IPS-18a (cell line): ENCODE results near the gene OPCML.

ENCODE experiments used
- H3K27ac ChIP-seq: one replicate; pipeline ENCODE4 v1.5.1; 2013; ENCODE audit warnings: low read length
- H3K27me3 ChIP-seq: one replicate; pipeline ENCODE4 v1.6.1; 2013; ENCODE audit warnings: mild to moderate bottlenecking, low read length; ENCODE audit not compliant: control insufficient read depth, insufficient read depth
- H3K36me3 ChIP-seq: one replicate; pipeline ENCODE4 v1.6.1; 2013; ENCODE audit warnings: low read depth, low read length; ENCODE audit not compliant: control insufficient read depth
- H3K4me1 ChIP-seq: one replicate; pipeline ENCODE4 v1.6.1; 2013; ENCODE audit warnings: low read depth, low read length; ENCODE audit not compliant: control insufficient read depth
- H3K4me3 ChIP-seq: one replicate; pipeline ENCODE4 v1.5.1; 2013; ENCODE audit warnings: low read length
- H3K9ac ChIP-seq: one replicate; pipeline ENCODE4 v1.6.1; 2013; ENCODE audit warnings: mild to moderate bottlenecking, low read length, moderate library complexity
- H3K9me3 ChIP-seq: one replicate; pipeline ENCODE4 v1.6.1; 2013; ENCODE audit warnings: low read depth, low read length; ENCODE audit not compliant: control insufficient read depth

Gene OPCML

GRCh38 chr11:132925825-132926469, 606.4 kb downstream of the OPCML start:
- Histone ChIP-seq H3K4me3 (no peak overlapping the region), H3K27me3 (no peaks in the 10 kb centered on the region), H3K9ac (no peak overlapping the region), H3K9me3 (no peaks in the 10 kb centered on the region), H3K36me3 (no peaks in the 10 kb centered on the region), H3K4me1 (no peaks in the 10 kb centered on the region), H3K27ac (no peak overlapping the region)

GRCh38 chr11:132921597-132921996, 610.7 kb downstream of the OPCML start:
- no peaks in the 10 kb centered on the region for H3K9me3 ChIP-seq
- no peak overlapping the region for H3K27ac ChIP-seq
- no peaks in the 10 kb centered on the region for H3K36me3 ChIP-seq
- no peak overlapping the region for H3K4me3 ChIP-seq
- no peak overlapping the region for H3K9ac ChIP-seq
- no peaks in the 10 kb centered on the region for H3K4me1 ChIP-seq
- no peaks in the 10 kb centered on the region for H3K27me3 ChIP-seq

GRCh38 chr11:132920451-132921096, 611.7 kb downstream of the OPCML start:
- H3K4me1 ChIP-seq = no peaks in the 10 kb centered on the region
- no peak overlapping the region for H3K27ac ChIP-seq
- no peaks in the 10 kb centered on the region for H3K9me3 ChIP-seq
- H3K27me3 ChIP-seq = no peaks in the 10 kb centered on the region
- H3K36me3 ChIP-seq = no peaks in the 10 kb centered on the region
- no peak overlapping the region for H3K4me3 ChIP-seq
- no peak overlapping the region for H3K9ac ChIP-seq

GRCh38 chr11:132914600-132914999, 617.7 kb downstream of the OPCML start:
- H3K9ac ChIP-seq = no peak overlapping the region
- H3K36me3 ChIP-seq = no peaks in the 10 kb centered on the region
- peaks cover 9% of the 10 kb centered on the region for H3K4me1 ChIP-seq
- H3K9me3 ChIP-seq = no peaks in the 10 kb centered on the region
- no peak overlapping the region for H3K4me3 ChIP-seq
- no peaks in the 10 kb centered on the region for H3K27me3 ChIP-seq
- no peak overlapping the region for H3K27ac ChIP-seq

GRCh38 chr11:132913886-132914285, 618.4 kb downstream of the OPCML start:
- H3K4me1 ChIP-seq = peaks cover 9% of the 10 kb centered on the region
- no peak overlapping the region for H3K4me3 ChIP-seq
- no peak overlapping the region for H3K27ac ChIP-seq

GRCh38 chr11:132913295-132913694, 619.0 kb downstream of the OPCML start:
- Histone ChIP-seq H3K9ac (no peak overlapping the region), H3K27me3 (no peaks in the 10 kb centered on the region), H3K27ac (no peak overlapping the region), H3K4me3 (no peak overlapping the region), H3K4me1 (peaks cover 9% of the 10 kb centered on the region), H3K9me3 (no peaks in the 10 kb centered on the region), H3K36me3 (no peaks in the 10 kb centered on the region)

More at GRCh38 chr11:132913886-132914285, 618.4 kb downstream of the OPCML start:
- no peaks in the 10 kb centered on the region for H3K27me3 ChIP-seq
- H3K9me3 ChIP-seq = no peaks in the 10 kb centered on the region
- H3K9ac ChIP-seq = no peak overlapping the region
- H3K36me3 ChIP-seq = no peaks in the 10 kb centered on the region

GRCh38 chr11:132911186-132911585, 621.1 kb downstream of the OPCML start:
- no peaks in the 10 kb centered on the region for H3K36me3 ChIP-seq
- H3K9ac ChIP-seq = no peak overlapping the region
- H3K4me1 ChIP-seq = peaks cover 9% of the 10 kb centered on the region
- no peaks in the 10 kb centered on the region for H3K27me3 ChIP-seq
- H3K27ac ChIP-seq = no peak overlapping the region
- H3K4me3 ChIP-seq = no peak overlapping the region
- no peaks in the 10 kb centered on the region for H3K9me3 ChIP-seq

- Histone ChIP-seq H3K27ac (no peak overlapping the region), H3K4me1 (peaks cover 9% of the 10 kb centered on the region), H3K4me3 (no peak overlapping the region), H3K36me3 (no peaks in the 10 kb centered on the region), H3K9me3 (no peaks in the 10 kb centered on the region), H3K9ac (no peak overlapping the region), H3K27me3 (no peaks in the 10 kb centered on the region)
These were observed 622.1 kb downstream of the OPCML start for GRCh38 chr11:132910011-132910760.

- no peak overlapping the region for H3K27ac ChIP-seq
- no peaks in the 10 kb centered on the region for H3K9me3 ChIP-seq
- no peaks in the 10 kb centered on the region for H3K27me3 ChIP-seq
- no peak overlapping the region for H3K9ac ChIP-seq
- no peaks in the 10 kb centered on the region for H3K36me3 ChIP-seq
- H3K4me1 ChIP-seq = peaks cover 9% of the 10 kb centered on the region
- no peak overlapping the region for H3K4me3 ChIP-seq
These were observed 623.2 kb downstream of the OPCML start for GRCh38 chr11:132909021-132909606.

GRCh38 chr11:132908414-132908810, 623.9 kb downstream of the OPCML start:
- Histone ChIP-seq H3K9me3 (no peaks in the 10 kb centered on the region), H3K27ac (no peak overlapping the region), H3K36me3 (no peaks in the 10 kb centered on the region), H3K4me3 (no peak overlapping the region), H3K4me1 (peaks cover 9% of the 10 kb centered on the region), H3K9ac (no peak overlapping the region), H3K27me3 (no peaks in the 10 kb centered on the region)

- Histone ChIP-seq H3K4me3 (no peak overlapping the region), H3K4me1 (peaks cover 10% of the 10 kb centered on the region), H3K9me3 (no peaks in the 10 kb centered on the region), H3K36me3 (no peaks in the 10 kb centered on the region), H3K27me3 (no peaks in the 10 kb centered on the region), H3K9ac (no peak overlapping the region), H3K27ac (no peak overlapping the region)
These were observed 624.5 kb downstream of the OPCML start for GRCh38 chr11:132907651-132908413.
